Measurements from ENCODE around the gene CD79A.

DNA sequence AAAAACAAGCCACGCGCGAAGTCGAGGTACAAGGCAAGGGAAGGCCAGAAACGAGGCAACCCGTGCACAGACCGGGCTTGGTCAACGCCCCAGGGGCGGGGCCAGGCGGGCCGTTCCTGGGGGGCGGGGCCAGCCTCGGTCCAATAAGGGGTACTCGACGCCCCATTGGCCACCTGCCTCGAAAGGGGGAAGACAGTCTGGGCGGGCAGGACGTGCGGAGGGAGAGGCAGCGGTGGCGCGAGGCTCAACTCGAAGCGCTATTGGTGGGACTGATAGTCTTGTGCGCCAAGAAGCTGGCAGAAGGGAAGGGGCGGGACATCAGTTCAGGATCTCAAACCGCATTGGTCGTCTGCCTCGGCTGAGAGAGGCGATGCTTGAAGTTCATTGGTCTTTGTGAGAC, 32.5 kb upstream of the CD79A start, which contains the start of gene LYPD4:
- no peak for TF ChIP-seq CTCF (IDR thresholded peaks at IDR 0.05)
- TF ChIP-seq POLR2A (IDR thresholded peaks at IDR 0.05): no peak

Measured in esophagus squamous epithelium (tissue), 4 donors.